ENCODE results near the gene DHDDS. TPM values are rescaled to one million over a fixed set of nuclear protein-coding genes. Genes with fewer than 3 reads are reported as not detected.

The DHDDS gene
- total RNA-seq, 6 donors from 2014 or later = 25.6 to 53.0 (median 39.4) TPM

GRCh38 chr1:26409191-26409807 lies 22.8 kb upstream of the DHDDS start:
- Histone ChIP-seq H3K9me3 (no peaks in the 10 kb centered on the region), H3K27ac (no peak overlapping the region), H3K4me3 (no peak overlapping the region), H3K27me3 (peaks cover 2 to 37% (median 22%) of the 10 kb centered on the region in 4 donors), H3K36me3 (no peaks in the 10 kb centered on the region), H3K4me1 (peaks cover 0 to 7% (median 2%) of the 10 kb centered on the region in 4 donors)
- no peak for ATAC-seq (ENCODE audit: low FRiP score in 2 of 2)
- DNase-seq = no peak
- WGBS, 2 donors = 3% methylated on average over 14 to 15 of the region's 16 CpGs
- TF ChIP-seq EP300 (IDR thresholded peaks at IDR 0.05) (no peak), POLR2AphosphoS5 (IDR thresholded peaks at IDR 0.05) (no peak), POLR2A (IDR thresholded peaks at IDR 0.05) (no peak), CTCF (IDR thresholded peaks at IDR 0.05) (no peak)

DNA sequence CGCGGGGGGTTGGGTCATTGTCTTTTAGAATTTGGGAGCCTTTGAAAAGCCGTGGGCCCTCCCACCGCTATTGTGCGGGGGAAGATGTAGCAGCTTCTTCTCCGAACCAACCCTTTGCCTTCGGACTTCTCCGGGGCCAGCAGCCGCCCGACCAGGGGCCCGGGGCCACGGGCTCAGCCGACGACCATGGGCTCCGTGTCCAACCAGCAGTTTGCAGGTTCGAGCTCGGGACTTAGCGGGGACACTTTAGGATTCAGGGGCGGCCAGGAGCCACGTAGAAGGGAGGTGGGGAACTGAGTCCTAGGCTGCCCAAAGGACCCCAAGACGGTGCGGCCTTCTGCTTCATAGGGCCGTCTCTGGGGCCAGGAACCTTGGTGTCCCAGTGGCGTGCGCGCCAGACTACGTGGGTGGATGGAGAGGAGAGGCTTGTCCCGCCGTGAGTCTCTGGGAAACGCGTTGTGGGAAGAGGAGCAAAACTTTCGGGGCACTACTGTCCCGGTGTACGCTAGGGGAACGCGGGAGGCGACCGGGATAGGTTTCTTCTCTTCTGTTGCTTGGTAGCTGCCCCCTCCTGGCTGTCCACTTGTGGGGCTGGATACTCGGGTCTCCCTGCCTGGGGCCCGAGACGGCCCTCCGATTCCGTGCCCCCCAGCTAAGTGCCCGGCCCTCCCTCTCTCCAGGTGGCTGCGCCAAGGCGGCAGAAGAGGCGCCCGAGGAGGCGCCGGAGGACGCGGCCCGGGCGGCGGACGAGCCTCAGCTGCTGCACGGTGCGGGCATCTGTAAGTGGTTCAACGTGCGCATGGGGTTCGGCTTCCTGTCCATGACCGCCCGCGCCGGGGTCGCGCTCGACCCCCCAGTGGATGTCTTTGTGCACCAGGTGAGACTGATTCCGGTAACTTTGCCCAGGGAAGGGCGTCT lies 21.2 kb upstream of the DHDDS start, which contains the start of gene LIN28A:
Gene LIN28A, plus strand, starts transcription at position 112 of the 918 bp plus-strand sequence. Its CDS starts 75 bp downstream, at position 187.
- DNase-seq = peak in 1 of 2 donors; percentile 81
- H3K27me3 ChIP-seq = peaks cover 2 to 40% (median 23%) of the 10 kb centered on the region in 4 donors

GRCh38 chr1:26411624-26412074 lies 20.5 kb upstream of the DHDDS start:
- DNase-seq (no peak), ATAC-seq (ENCODE audit: low FRiP score in 2 of 2) (no peak)
- Histone ChIP-seq H3K27me3 (peaks cover 2 to 40% (median 23%) of the 10 kb centered on the region in 4 donors), H3K4me1 (peaks cover 0 to 7% (median 2%) of the 10 kb centered on the region in 4 donors), H3K9me3 (no peaks in the 10 kb centered on the region), H3K36me3 (no peaks in the 10 kb centered on the region), H3K4me3 (no peak overlapping the region), H3K27ac (no peak overlapping the region)
- WGBS, 2 donors = 12 to 19% methylated on average over 11 to 18 of the region's 20 CpGs
- TF ChIP-seq POLR2A (IDR thresholded peaks at IDR 0.05) (no peak), EP300 (IDR thresholded peaks at IDR 0.05) (no peak), CTCF (IDR thresholded peaks at IDR 0.05) (no peak), POLR2AphosphoS5 (IDR thresholded peaks at IDR 0.05) (no peak)

More for the DNA sequence above, 21.2 kb upstream of the DHDDS start, which contains the start of gene LIN28A:
- Histone ChIP-seq H3K27ac (no peak within 1 kb of the TSS), H3K4me1 (peaks cover 0 to 7% (median 2%) of the 10 kb centered on the region in 4 donors), H3K9me3 (no peaks in the 10 kb centered on the region), H3K4me3 (no peak within 1 kb of the TSS), H3K36me3 (no peaks in the 10 kb centered on the region)
- 3 to 4% methylated on average over 9 to 43 of the region's 70 CpGs for WGBS, 2 donors
- no peak for ATAC-seq (ENCODE audit: low FRiP score in 2 of 2)
- no peak for TF ChIP-seq POLR2AphosphoS5 (IDR thresholded peaks at IDR 0.05)
- no peak for TF ChIP-seq EP300 (IDR thresholded peaks at IDR 0.05)
- TF ChIP-seq CTCF (IDR thresholded peaks at IDR 0.05) = no peak
- TF ChIP-seq POLR2A (IDR thresholded peaks at IDR 0.05) = no peak

GRCh38 chr1:26412180-26412840 lies 19.8 kb upstream of the DHDDS start:
- peaks cover 0 to 7% (median 2%) of the 10 kb centered on the region in 4 donors for H3K4me1 ChIP-seq
- H3K4me3 ChIP-seq = no peak overlapping the region
- ATAC-seq (ENCODE audit: low FRiP score in 2 of 2) (no peak), DNase-seq (no peak)
- TF ChIP-seq CTCF (IDR thresholded peaks at IDR 0.05) (no peak), POLR2AphosphoS5 (IDR thresholded peaks at IDR 0.05) (no peak), POLR2A (IDR thresholded peaks at IDR 0.05) (no peak), EP300 (IDR thresholded peaks at IDR 0.05) (no peak)
- WGBS, 2 donors = 10 to 13% methylated on average over 9 of the region's 9 CpGs
- H3K27ac ChIP-seq = no peak overlapping the region
- H3K36me3 ChIP-seq = no peaks in the 10 kb centered on the region
- peaks cover 2 to 40% (median 23%) of the 10 kb centered on the region in 4 donors for H3K27me3 ChIP-seq
- H3K9me3 ChIP-seq = no peaks in the 10 kb centered on the region
